Caki2 (cell line): Measurements from ENCODE around the gene CORO7. TPM values are rescaled to one million over a fixed set of nuclear protein-coding genes. Genes with fewer than 3 reads are reported as not detected.
A peak's percentile ranks its signal among the peaks of the same experiment; 100 is the strongest.

Experiments
- DNase-seq: peaks from one replicate; pipeline ENCODE4 v3.0.0-alpha.2; 2015; ENCODE audit warnings: low read depth
- in situ Hi-C: cut with HindIII; loops from 2 replicates; pipeline ENCODE4 v1.10.0; 2016; ENCODE audit warnings: low sequenced_read_pairs, low pct_unique_long_range_greater_than_20kb, mixed read lengths
- total RNA-seq: library from RNA; depleted of rRNA; stranded (reverse); fragments of >200 nt; shearing (Covaris generic); gene quantifications from 2 replicates; pipeline ENCODE4 v1.2.3, GENCODE V29; 2014; ENCODE audit warnings: low replicate concordance; rRNA removed

Gene CORO7
- total RNA-seq = 31.7 and 44.7 TPM in 2 replicates

- DNase-seq = peak; percentile 91
Measured at GRCh38 chr16:4416200-4417032, at the start of gene CORO7. CORO7 (minus strand) TSS chr16:4416596; CDS start chr16:4416518, 78 bp downstream.

GRCh38 chr16:4463522-4464163, 47.2 kb upstream of the CORO7 start:
- in situ Hi-C loops = loop anchor here (5.0 kb wide), 1 partner anchor 39 kb away; no protein-coding TSS in a partner anchor

More at GRCh38 chr16:4416200-4417032, at the start of gene CORO7:
- in situ Hi-C loops = no loop called here

GRCh38 chr16:4461250-4462085, 45.1 kb upstream of the CORO7 start:
- no peak for DNase-seq
- in situ Hi-C loops = loop anchor here (5.0 kb wide), 1 partner anchor 41 kb away; no protein-coding TSS in a partner anchor

More at GRCh38 chr16:4463522-4464163, 47.2 kb upstream of the CORO7 start:
- no peak for DNase-seq

- no peak for DNase-seq
- in situ Hi-C loops = loop anchor here (5.0 kb wide), 1 partner anchor 41 kb away; no protein-coding TSS in a partner anchor
Measured at GRCh38 chr16:4460936-4461249, 44.5 kb upstream of the CORO7 start.

- DNase-seq = no peak
- in situ Hi-C loops = no loop called here
Measured at GRCh38 chr16:4455951-4456350, 39.6 kb upstream of the CORO7 start.

GRCh38 chr16:4455081-4455480, 38.7 kb upstream of the CORO7 start:
- in situ Hi-C loops = no loop called here
- no peak for DNase-seq

- DNase-seq = no peak
- in situ Hi-C loops = no loop called here
Measured at GRCh38 chr16:4454623-4455022, 38.2 kb upstream of the CORO7 start.

GRCh38 chr16:4452674-4453073, 36.3 kb upstream of the CORO7 start:
- in situ Hi-C loops = no loop called here
- no peak for DNase-seq

GRCh38 chr16:4450931-4451519, 34.6 kb upstream of the CORO7 start:
- no peak for DNase-seq
- in situ Hi-C loops = no loop called here

GRCh38 chr16:4450430-4450829, 34.0 kb upstream of the CORO7 start:
- DNase-seq = no peak
- in situ Hi-C loops = no loop called here

- in situ Hi-C loops = no loop called here
- DNase-seq = no peak
Measured at GRCh38 chr16:4443986-4444385, 27.6 kb upstream of the CORO7 start.

GRCh38 chr16:4443271-4443670, 26.9 kb upstream of the CORO7 start:
- DNase-seq = no peak
- in situ Hi-C loops = no loop called here

- no peak for DNase-seq
- in situ Hi-C loops = no loop called here
Measured at GRCh38 chr16:4442371-4442770, 26.0 kb upstream of the CORO7 start.

- in situ Hi-C loops = no loop called here
- no peak for DNase-seq
Measured at GRCh38 chr16:4437366-4437765, 21.0 kb upstream of the CORO7 start.

GRCh38 chr16:4435337-4436067, 19.1 kb upstream of the CORO7 start:
- DNase-seq = no peak

GRCh38 chr16:4433914-4434787, 17.8 kb upstream of the CORO7 start:
- no peak for DNase-seq

More at GRCh38 chr16:4435337-4436067, 19.1 kb upstream of the CORO7 start:
- in situ Hi-C loops = no loop called here

GRCh38 chr16:4433228-4433627, 16.8 kb upstream of the CORO7 start:
- DNase-seq = no peak
- in situ Hi-C loops = no loop called here

More at GRCh38 chr16:4433914-4434787, 17.8 kb upstream of the CORO7 start:
- in situ Hi-C loops = no loop called here
